ENCODE data around the gene PLAU. TPM values are rescaled to one million over a fixed set of nuclear protein-coding genes. Genes with fewer than 3 reads are reported as not detected.

PLAU gene
- total RNA-seq, 1 donor from 2014 or later, result 54.8 TPM

- no peak overlapping the region for H3K4me3 Mint-ChIP-seq (ENCODE audit: unreplicated experiment)
Measured at GRCh38 chr10:73877533-73878160, 33.3 kb upstream of the PLAU start.

GRCh38 chr10:73878365-73878764, 32.6 kb upstream of the PLAU start:
- H3K4me1 Mint-ChIP-seq (ENCODE audit: low read depth), result peaks cover 21% of the 10 kb centered on the region
- H3K9me3 Mint-ChIP-seq (ENCODE audit: low read depth), result no peaks in the 10 kb centered on the region
- DNase-seq (ENCODE audit: low spot score), result no peak

More at GRCh38 chr10:73877533-73878160, 33.3 kb upstream of the PLAU start:
- H3K4me1 Mint-ChIP-seq (ENCODE audit: low read depth), result peaks cover 28% of the 10 kb centered on the region
- no peak for DNase-seq (ENCODE audit: low spot score)
- no peaks in the 10 kb centered on the region for H3K9me3 Mint-ChIP-seq (ENCODE audit: low read depth)
- H3K27me3 Mint-ChIP-seq (ENCODE audit: low read depth), result no peaks in the 10 kb centered on the region
- H3K27ac Mint-ChIP-seq (ENCODE audit: unreplicated experiment), result no peak overlapping the region
- H3K36me3 Mint-ChIP-seq (ENCODE audit: low read depth), result peaks cover 1% of the 10 kb centered on the region
- TF ChIP-seq, protein P1, sequence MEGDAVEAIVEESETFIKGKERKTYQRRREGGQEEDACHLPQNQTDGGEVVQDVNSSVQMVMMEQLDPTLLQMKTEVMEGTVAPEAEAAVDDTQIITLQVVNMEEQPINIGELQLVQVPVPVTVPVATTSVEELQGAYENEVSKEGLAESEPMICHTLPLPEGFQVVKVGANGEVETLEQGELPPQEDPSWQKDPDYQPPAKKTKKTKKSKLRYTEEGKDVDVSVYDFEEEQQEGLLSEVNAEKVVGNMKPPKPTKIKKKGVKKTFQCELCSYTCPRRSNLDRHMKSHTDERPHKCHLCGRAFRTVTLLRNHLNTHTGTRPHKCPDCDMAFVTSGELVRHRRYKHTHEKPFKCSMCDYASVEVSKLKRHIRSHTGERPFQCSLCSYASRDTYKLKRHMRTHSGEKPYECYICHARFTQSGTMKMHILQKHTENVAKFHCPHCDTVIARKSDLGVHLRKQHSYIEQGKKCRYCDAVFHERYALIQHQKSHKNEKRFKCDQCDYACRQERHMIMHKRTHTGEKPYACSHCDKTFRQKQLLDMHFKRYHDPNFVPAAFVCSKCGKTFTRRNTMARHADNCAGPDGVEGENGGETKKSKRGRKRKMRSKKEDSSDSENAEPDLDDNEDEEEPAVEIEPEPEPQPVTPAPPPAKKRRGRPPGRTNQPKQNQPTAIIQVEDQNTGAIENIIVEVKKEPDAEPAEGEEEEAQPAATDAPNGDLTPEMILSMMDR (IDR thresholded peaks at IDR 0.05), result no peak

DNA sequence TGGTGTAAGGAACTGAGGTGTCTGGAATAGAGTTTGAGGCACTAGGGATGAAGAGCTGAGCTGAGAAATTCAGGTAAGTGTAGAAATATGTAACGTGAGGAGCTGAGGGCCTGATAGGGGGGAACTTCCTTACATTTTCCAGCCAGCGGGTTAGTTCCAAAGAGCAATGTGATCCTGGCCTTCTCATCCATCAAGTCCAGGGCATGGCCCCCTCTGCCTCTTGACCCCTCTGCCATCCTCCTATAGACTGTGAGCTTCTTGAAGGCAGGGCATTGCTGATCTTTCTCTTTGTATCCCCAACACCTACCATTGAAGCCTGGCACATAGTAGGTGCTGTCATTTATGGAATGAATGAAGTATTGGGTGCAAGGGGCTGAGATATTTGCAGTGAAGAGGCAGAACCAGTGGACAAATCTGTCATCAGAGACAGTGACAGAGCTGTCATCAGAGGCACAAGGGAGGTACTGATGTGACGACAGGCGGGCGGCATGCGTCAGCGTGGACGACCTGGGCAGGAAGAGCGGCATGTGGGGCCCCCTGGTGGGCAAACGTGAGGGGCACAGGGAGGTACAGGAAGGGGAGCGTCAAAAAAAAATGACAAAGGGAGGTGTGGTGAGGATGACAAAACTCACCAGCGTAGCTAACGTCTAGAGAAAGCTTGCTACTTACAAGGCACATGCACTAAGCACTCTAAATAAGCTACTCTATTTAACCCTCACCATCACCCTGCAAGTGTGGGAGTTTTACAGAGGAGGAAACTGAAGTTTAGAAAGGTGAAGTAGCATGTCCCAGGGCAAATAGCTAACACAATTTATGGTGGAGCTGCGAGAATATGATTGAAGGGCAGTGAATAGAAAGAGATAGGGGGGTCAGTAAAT, 31.4 kb upstream of the PLAU start:
- H3K4me3 Mint-ChIP-seq (ENCODE audit: unreplicated experiment), result no peak overlapping the region
- DNase-seq (ENCODE audit: low spot score), result no peak

More at GRCh38 chr10:73878365-73878764, 32.6 kb upstream of the PLAU start:
- no peak overlapping the region for H3K27ac Mint-ChIP-seq (ENCODE audit: unreplicated experiment)
- H3K36me3 Mint-ChIP-seq (ENCODE audit: low read depth), result no peaks in the 10 kb centered on the region
- no peak overlapping the region for H3K4me3 Mint-ChIP-seq (ENCODE audit: unreplicated experiment)
- H3K27me3 Mint-ChIP-seq (ENCODE audit: low read depth), result no peaks in the 10 kb centered on the region
- TF ChIP-seq, protein P1 (IDR thresholded peaks at IDR 0.05), result no peak

GRCh38 chr10:73881221-73881919, 29.6 kb upstream of the PLAU start:
- no peak for DNase-seq (ENCODE audit: low spot score)
- H3K27ac Mint-ChIP-seq (ENCODE audit: unreplicated experiment), result no peak overlapping the region
- no peaks in the 10 kb centered on the region for H3K9me3 Mint-ChIP-seq (ENCODE audit: low read depth)
- no peaks in the 10 kb centered on the region for H3K36me3 Mint-ChIP-seq (ENCODE audit: low read depth)
- TF ChIP-seq, protein P1 (IDR thresholded peaks at IDR 0.05), result no peak
- no peaks in the 10 kb centered on the region for H3K27me3 Mint-ChIP-seq (ENCODE audit: low read depth)
- H3K4me3 Mint-ChIP-seq (ENCODE audit: unreplicated experiment), result no peak overlapping the region
- H3K4me1 Mint-ChIP-seq (ENCODE audit: low read depth), result peaks cover 20% of the 10 kb centered on the region

More for the DNA sequence above, 31.4 kb upstream of the PLAU start:
- TF ChIP-seq, protein P1 (IDR thresholded peaks at IDR 0.05), result peak; percentile 95
- Mint-ChIP-seq H3K27me3 (ENCODE audit: low read depth) (no peaks in the 10 kb centered on the region), H3K36me3 (ENCODE audit: low read depth) (no peaks in the 10 kb centered on the region), H3K4me1 (ENCODE audit: low read depth) (peaks cover 20% of the 10 kb centered on the region), H3K27ac (ENCODE audit: unreplicated experiment) (peak overlapping the region; percentile 12), H3K9me3 (ENCODE audit: low read depth) (no peaks in the 10 kb centered on the region)

- no peak overlapping the region for H3K4me3 Mint-ChIP-seq (ENCODE audit: unreplicated experiment)
- no peak for DNase-seq (ENCODE audit: low spot score)
- no peaks in the 10 kb centered on the region for H3K9me3 Mint-ChIP-seq (ENCODE audit: low read depth)
- H3K27ac Mint-ChIP-seq (ENCODE audit: unreplicated experiment), result no peak overlapping the region
- no peaks in the 10 kb centered on the region for H3K27me3 Mint-ChIP-seq (ENCODE audit: low read depth)
- H3K4me1 Mint-ChIP-seq (ENCODE audit: low read depth), result peaks cover 39% of the 10 kb centered on the region
- H3K36me3 Mint-ChIP-seq (ENCODE audit: low read depth), result no peaks in the 10 kb centered on the region
- TF ChIP-seq, protein P1 (IDR thresholded peaks at IDR 0.05), result no peak
Measured at GRCh38 chr10:73884017-73884416, 26.9 kb upstream of the PLAU start.
